Measurements from ENCODE around the gene DERL3. TPM values are rescaled to one million over a fixed set of nuclear protein-coding genes. Genes with fewer than 3 reads are reported as not detected.
A peak's percentile ranks its signal among the peaks of the same experiment; 100 is the strongest.

Gene DERL3
- total RNA-seq, 1 donor from 2014 or later: 2.0 TPM

GRCh38 chr22:23804781-23805291 lies 34.0 kb downstream of the DERL3 start:
- Mint-ChIP-seq H3K9me3 (ENCODE audit: low read depth) (no peaks in the 10 kb centered on the region), H3K27ac (ENCODE audit: unreplicated experiment) (no peak overlapping the region), H3K27me3 (ENCODE audit: low read depth) (no peaks in the 10 kb centered on the region), H3K4me3 (ENCODE audit: unreplicated experiment) (no peak overlapping the region), H3K36me3 (ENCODE audit: low read depth) (peaks cover 46% of the 10 kb centered on the region), H3K4me1 (ENCODE audit: low read depth) (no peaks in the 10 kb centered on the region)
- peak; percentile 81 for DNase-seq (ENCODE audit: low spot score)
- TF ChIP-seq CTCF (IDR thresholded peaks at IDR 0.05): no peak

- Mint-ChIP-seq H3K4me3 (ENCODE audit: unreplicated experiment) (no peak overlapping the region), H3K27me3 (ENCODE audit: low read depth) (no peaks in the 10 kb centered on the region), H3K4me1 (ENCODE audit: low read depth) (no peaks in the 10 kb centered on the region), H3K27ac (ENCODE audit: unreplicated experiment) (peak overlapping the region; percentile 57), H3K9me3 (ENCODE audit: low read depth) (no peaks in the 10 kb centered on the region), H3K36me3 (ENCODE audit: low read depth) (peaks cover 48% of the 10 kb centered on the region)
- TF ChIP-seq CTCF (IDR thresholded peaks at IDR 0.05): no peak
- peak; percentile 74 for DNase-seq (ENCODE audit: low spot score)
Measured at GRCh38 chr22:23803001-23803819, 35.6 kb downstream of the DERL3 start.

- H3K4me1 Mint-ChIP-seq (ENCODE audit: low read depth): no peaks in the 10 kb centered on the region
Measured at GRCh38 chr22:23801886-23802377, 36.9 kb downstream of the DERL3 start.

GRCh38 chr22:23801238-23801821 lies 37.5 kb downstream of the DERL3 start:
- Mint-ChIP-seq H3K9me3 (ENCODE audit: low read depth) (no peaks in the 10 kb centered on the region), H3K4me1 (ENCODE audit: low read depth) (peaks cover 5% of the 10 kb centered on the region), H3K36me3 (ENCODE audit: low read depth) (peaks cover 46% of the 10 kb centered on the region), H3K4me3 (ENCODE audit: unreplicated experiment) (no peak overlapping the region), H3K27me3 (ENCODE audit: low read depth) (no peaks in the 10 kb centered on the region), H3K27ac (ENCODE audit: unreplicated experiment) (no peak overlapping the region)
- TF ChIP-seq CTCF (IDR thresholded peaks at IDR 0.05): no peak
- peak; percentile 49 for DNase-seq (ENCODE audit: low spot score)

More at GRCh38 chr22:23801886-23802377, 36.9 kb downstream of the DERL3 start:
- no peaks in the 10 kb centered on the region for H3K27me3 Mint-ChIP-seq (ENCODE audit: low read depth)
- H3K9me3 Mint-ChIP-seq (ENCODE audit: low read depth): no peaks in the 10 kb centered on the region
- peak; percentile 48 for DNase-seq (ENCODE audit: low spot score)
- TF ChIP-seq CTCF (IDR thresholded peaks at IDR 0.05): no peak
- H3K27ac Mint-ChIP-seq (ENCODE audit: unreplicated experiment): no peak overlapping the region
- H3K4me3 Mint-ChIP-seq (ENCODE audit: unreplicated experiment): no peak overlapping the region
- H3K36me3 Mint-ChIP-seq (ENCODE audit: low read depth): peaks cover 43% of the 10 kb centered on the region

Data from chondrocyte (in vitro differentiated cells).